ENCODE results near the gene BMPR2. TPM values are rescaled to one million over a fixed set of nuclear protein-coding genes. Genes with fewer than 3 reads are reported as not detected.

Gene BMPR2
- polyA plus RNA-seq, 1 of the 3 experiments (the other 2 are of a cell fraction), result 10.2 TPM

DNA sequence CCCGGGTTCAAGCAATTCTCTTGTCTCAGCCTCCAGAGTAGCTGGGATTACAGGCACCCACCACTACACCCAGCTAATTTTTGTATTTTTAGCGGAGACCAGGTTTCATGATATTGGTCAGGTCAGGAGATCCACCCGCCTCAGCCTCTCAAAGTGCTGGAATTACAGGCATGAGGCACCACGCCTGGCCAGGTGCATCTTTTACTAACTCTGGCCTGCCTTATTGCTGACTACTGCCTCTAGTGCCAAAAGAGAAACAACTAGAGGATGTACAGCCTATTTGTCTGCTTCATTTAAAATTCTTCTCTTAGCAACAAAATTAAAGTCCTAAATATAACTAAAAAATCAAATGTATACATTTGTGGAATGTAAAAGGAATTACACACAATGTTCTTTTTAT, 115.4 kb downstream of the BMPR2 start:
- Histone ChIP-seq H3K9me2 (no peaks in the 10 kb centered on the region), H3F3A (replicated peaks; ENCODE audit: insufficient read depth) (peaks cover 4% of the 10 kb centered on the region), H3K9ac (no peak overlapping the region), H4K20me1 (ENCODE audit: insufficient read depth) (no peaks in the 10 kb centered on the region; the same call in 1 of the 2 replicates), H3K4me1 (ENCODE audit: control insufficient read depth in 1 of 2, insufficient read depth in 2 of 2, low read depth in 1 of 2, low read length in 1 of 2) (peaks cover 3 to 7% of the 10 kb centered on the region in 2 experiments; a peak in 3 of 4 replicates), H3K27me3 (ENCODE audit: insufficient read depth) (no peaks in the 10 kb centered on the region), H3K9me3 (no peaks in the 10 kb centered on the region), H3K4me3 (ENCODE audit: low read depth in 2 of 2, low read length in 1 of 2) (no peak overlapping the region), H2AFZ (ENCODE audit: low read depth) (no peak overlapping the region), H3K27ac (ENCODE audit: low read depth in 2 of 2, low read length in 1 of 2) (no peak overlapping the region), H3K4me2 (no peak overlapping the region), H3K36me3 (replicated peaks in 1 of 2; ENCODE audit: control insufficient read depth in 1 of 2, insufficient read depth in 2 of 2, low read length in 1 of 2) (peaks cover 0 to 11% of the 10 kb centered on the region in 2 experiments), H3K79me2 (ENCODE audit: insufficient read depth) (peaks cover 57% of the 10 kb centered on the region)
- CTCF ChIA-PET, result interaction anchor here (0.9 kb wide), 1 partner anchor 10 kb away, joined by 3 read pairs; no protein-coding TSS in a partner anchor
- DNase-seq, result no peak
- 100% methylated on average over 4 of the region's 4 CpGs for whole genome bisulfite sequencing (ENCODE audit: low lambda C conversion rate)
- TF ChIP-seq EP300 (IDR thresholded peaks at IDR 0.05; ENCODE audit: borderline replicate concordance in 1 of 2, low read depth in 1 of 2, low read length in 1 of 2) (no peak), REST (IDR thresholded peaks at IDR 0.05; ENCODE audit: low read depth, low read length) (no peak), RAD21 (IDR thresholded peaks at IDR 0.05; ENCODE audit: low read length) (no peak), CHD2 (IDR thresholded peaks at IDR 0.05; ENCODE audit: low read length, partially characterized antibody) (no peak), RXRA (IDR thresholded peaks at IDR 0.05; ENCODE audit: borderline replicate concordance, low read depth) (no peak), NRF1 (IDR thresholded peaks at IDR 0.05; ENCODE audit: low read depth, low read length) (no peak), MEF2A (IDR thresholded peaks at IDR 0.05; ENCODE audit: borderline replicate concordance, low read depth) (no peak), TAF1 (IDR thresholded peaks at IDR 0.05; ENCODE audit: borderline replicate concordance, low read depth, low read length) (no peak), SMC3 (IDR thresholded peaks at IDR 0.05; ENCODE audit: low read depth, low read length) (no peak), MXI1 (IDR thresholded peaks at IDR 0.05; ENCODE audit: low read depth, low read length) (no peak), RFX5 (IDR thresholded peaks at IDR 0.05; ENCODE audit: low read length) (no peak), TEAD4 (IDR thresholded peaks at IDR 0.05; ENCODE audit: borderline replicate concordance, insufficient read depth) (no peak), JUND (IDR thresholded peaks at IDR 0.05) (no peak), CTCF (IDR thresholded peaks at IDR 0.05) (no peak; the same call in 1 of the 2 replicates), RCOR1 (IDR thresholded peaks at IDR 0.05; ENCODE audit: low read length) (no peak), FOSL2 (IDR thresholded peaks at IDR 0.05; ENCODE audit: borderline replicate concordance, low read depth) (no peak), USF1 (IDR thresholded peaks at IDR 0.05; ENCODE audit: borderline replicate concordance, low read depth) (no peak), NFIC (IDR thresholded peaks at IDR 0.05; ENCODE audit: borderline replicate concordance) (no peak), ELF1 (IDR thresholded peaks at IDR 0.05) (no peak)
- TF ChIP-seq, protein P1, sequence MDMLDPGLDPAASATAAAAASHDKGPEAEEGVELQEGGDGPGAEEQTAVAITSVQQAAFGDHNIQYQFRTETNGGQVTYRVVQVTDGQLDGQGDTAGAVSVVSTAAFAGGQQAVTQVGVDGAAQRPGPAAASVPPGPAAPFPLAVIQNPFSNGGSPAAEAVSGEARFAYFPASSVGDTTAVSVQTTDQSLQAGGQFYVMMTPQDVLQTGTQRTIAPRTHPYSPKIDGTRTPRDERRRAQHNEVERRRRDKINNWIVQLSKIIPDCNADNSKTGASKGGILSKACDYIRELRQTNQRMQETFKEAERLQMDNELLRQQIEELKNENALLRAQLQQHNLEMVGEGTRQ (IDR thresholded peaks at IDR 0.05; ENCODE audit: borderline replicate concordance, low read depth, low read length), result no peak
- POLR2A ChIA-PET, result no interaction called here
